ENCODE data around the gene CDK11B.

The CDK11B gene

GRCh38 chr1:1626207-1627141, 32.3 kb downstream of the CDK11B start:
- DNase-seq, result peak; percentile 42

GRCh38 chr1:1625824-1626206, 33.0 kb downstream of the CDK11B start:
- DNase-seq, result peak; percentile 46

- peak; percentile 44 for DNase-seq
Observed at GRCh38 chr1:1625404-1625775, 33.4 kb downstream of the CDK11B start.

- DNase-seq, result peak; percentile 64
Observed at GRCh38 chr1:1624443-1625403, 34.1 kb downstream of the CDK11B start.

DNA sequence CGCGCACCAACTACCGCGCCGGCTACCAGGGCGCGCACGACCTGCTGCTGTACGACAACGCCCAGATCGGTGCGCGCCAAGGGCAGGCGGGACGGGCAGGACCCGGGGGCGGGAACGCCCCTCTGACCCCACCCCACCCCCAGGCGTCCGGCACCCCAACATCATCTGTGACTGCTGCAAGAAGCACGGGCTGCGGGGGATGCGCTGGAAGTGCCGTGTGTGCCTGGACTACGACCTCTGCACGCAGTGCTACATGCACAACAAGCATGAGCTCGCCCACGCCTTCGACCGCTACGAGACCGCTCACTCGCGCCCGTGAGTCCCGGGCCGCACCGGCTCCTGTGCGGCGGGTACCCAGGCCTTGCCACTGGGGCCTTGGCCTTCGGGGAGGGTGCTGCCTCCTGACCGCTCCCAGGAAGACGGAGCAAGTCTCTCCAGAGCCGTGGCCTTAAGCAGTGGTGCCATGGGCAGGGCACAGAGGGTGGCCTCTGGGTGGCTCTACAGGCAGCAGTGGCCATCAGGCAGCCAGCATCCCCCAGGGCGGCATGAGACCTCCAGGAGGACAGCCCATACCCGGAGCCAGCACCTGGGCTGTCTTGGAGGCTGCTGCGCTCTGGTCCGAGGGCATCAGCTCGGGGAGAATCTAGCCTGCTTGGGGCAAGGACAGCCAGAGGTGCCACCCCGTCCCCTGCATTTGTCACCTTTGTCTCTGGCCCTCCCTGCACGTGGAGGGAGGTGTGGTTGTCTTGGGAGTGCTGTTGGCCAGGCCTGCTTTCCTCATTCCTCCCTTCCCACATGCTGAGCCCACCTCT, 35.0 kb downstream of the CDK11B start:
- peak; percentile 39 for DNase-seq

- DNase-seq, result no peak
Observed at GRCh38 chr1:1623181-1623630, 35.6 kb downstream of the CDK11B start.

GRCh38 chr1:1622788-1623094, 36.1 kb downstream of the CDK11B start:
- DNase-seq, result no peak

GRCh38 chr1:1622010-1622787, 36.6 kb downstream of the CDK11B start:
- no peak for DNase-seq

GRCh38 chr1:1621173-1622009, 37.4 kb downstream of the CDK11B start:
- no peak for DNase-seq

DNA sequence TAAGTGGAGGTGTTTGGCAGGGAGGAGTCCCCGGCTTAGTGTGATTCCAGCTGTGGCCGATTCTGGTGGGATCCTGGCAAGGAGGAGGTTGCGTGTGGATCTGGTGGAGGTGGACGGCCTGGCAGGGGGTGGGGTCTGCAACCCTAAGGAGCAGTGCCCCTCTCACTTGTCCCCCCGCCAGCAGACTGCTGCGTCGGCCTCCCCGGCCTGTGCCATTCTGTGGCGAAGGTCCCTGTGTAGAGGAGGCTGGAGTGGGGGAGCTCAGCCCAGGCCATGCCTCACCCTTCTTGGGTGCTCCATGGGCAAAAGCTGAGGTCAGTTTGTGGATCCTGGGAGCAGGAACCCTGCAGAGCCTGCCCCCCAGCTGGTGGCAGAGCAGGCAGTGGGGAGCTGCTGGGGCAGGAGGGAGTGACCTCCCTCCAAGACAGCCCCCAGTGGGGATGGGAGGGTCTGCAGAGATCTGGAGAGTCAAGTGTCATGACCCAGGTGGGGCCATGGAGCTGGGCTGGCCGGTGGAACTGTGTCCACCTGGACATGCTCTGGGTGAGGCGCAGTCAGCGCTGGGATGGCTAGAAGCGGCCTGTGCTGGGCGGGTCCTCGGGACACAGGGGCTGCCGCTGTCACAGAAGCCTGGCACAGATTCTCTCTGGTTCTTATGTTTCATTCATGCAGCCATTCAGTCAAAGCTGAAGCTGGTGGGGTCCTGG, 38.2 kb downstream of the CDK11B start:
- no peak for DNase-seq

DNA sequence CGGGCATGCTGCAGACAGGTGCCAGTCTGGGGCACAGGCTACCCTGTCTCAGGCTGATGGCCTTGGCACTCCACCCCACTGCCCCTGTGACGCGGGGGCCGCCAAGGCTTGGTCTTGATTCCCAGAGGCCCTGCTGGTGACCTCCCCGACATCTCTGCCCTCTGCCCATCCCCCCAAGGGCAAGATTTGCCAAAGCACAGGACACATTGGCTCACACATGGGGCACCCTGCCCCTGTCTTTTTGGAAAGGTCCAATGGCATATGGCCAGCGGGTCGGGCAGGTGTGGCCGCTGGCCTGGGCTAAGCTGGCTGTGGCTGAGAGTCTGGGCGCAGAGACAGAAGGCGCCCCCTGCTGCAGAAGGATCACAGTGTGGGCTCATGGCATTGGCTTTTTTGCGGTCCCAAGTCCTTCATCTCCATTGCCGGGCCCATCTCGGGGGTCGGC, 38.9 kb downstream of the CDK11B start:
- DNase-seq, result no peak

GRCh38 chr1:1618396-1619068, 40.3 kb downstream of the CDK11B start:
- no peak for DNase-seq

GRCh38 chr1:1617925-1618324, 40.9 kb downstream of the CDK11B start:
- no peak for DNase-seq

DNA sequence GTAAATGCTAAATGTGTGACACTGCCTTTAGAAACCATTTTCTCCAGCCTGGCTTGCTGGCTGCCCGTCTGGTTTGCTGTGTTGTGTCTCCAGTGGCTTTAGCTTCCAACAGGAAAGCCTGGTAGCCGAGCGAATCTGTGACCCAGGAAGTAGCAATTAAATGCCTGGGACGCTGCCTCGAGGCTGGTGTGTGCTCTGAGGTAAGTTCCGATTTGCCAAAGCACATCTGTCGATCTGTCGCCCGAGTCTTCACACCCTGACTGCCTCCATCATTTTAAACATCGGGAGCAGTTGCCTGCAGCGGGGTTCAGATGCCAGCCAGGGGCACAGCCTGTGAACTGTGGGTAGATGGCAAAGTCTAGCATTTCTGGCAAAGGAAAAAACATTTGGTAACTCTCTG, 41.3 kb downstream of the CDK11B start:
- DNase-seq, result no peak

DNA sequence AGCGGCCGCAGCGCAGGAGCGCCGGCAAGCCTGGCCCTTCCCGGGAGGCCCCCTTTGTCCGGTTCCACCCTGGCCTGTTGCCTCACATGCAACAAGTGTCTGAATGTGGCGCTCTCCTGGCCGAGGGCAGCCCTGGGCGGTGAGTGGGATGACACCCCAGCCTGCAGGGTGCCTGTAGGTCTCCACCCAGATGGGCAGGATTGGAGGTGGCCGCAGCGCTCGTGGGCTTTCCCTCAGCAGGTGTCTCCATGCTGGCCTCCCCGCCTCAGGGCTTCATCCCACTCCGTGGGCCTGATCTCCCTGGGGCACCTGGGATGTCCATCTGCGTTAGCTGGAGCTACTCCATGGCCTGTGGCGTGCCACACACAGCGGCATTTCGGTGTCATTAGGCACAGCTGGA, 42.0 kb downstream of the CDK11B start:
- no peak for DNase-seq

- DNase-seq, result no peak
Observed at GRCh38 chr1:1616045-1616790, 42.6 kb downstream of the CDK11B start.

DNA sequence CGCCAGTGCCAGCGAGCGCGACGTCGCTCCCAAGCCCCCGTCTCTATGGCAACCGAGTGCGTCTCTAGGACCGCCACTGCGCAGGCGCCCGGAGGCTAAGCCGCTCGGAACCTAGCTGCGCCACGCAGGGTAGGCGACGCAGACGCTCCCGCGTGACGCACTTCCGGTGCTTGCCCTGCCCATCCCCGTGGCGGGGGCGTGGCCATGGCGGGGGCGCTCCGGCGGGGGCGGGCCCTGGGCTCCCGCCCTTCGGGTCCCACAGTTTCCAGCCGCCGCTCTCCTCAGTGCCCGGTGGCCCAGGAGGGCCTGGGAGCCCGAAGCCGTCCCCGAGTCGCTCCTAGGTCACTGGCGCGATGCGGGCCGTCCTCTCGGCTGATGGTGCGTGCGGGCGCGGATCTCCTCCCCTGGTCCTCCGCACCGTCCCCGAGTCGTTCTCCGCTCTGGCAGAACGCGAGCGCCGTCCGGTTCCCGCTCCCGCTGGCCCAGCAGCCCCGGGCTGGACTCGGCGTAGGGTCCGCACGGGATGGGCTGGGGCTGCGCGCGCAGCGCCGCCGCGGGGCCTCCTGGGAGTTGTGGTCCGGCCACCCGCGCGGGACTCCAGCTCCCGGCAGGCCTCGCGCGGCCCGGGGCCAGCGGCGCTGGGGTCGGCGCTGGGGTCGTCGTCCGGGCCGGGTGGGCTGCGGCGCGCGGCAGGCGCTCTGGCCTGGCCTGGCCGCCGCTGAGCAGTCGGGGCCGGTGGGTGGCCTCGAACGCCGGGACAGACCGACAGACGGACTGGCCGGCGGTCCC, 43.4 kb downstream of the CDK11B start, which contains the start of gene MIB2:
Gene MIB2, plus strand, starts transcription at position 245 of the 789 bp plus-strand sequence. CDS start 7,953 bp downstream, outside the sequence.
- peak; percentile 99 for DNase-seq

DNA sequence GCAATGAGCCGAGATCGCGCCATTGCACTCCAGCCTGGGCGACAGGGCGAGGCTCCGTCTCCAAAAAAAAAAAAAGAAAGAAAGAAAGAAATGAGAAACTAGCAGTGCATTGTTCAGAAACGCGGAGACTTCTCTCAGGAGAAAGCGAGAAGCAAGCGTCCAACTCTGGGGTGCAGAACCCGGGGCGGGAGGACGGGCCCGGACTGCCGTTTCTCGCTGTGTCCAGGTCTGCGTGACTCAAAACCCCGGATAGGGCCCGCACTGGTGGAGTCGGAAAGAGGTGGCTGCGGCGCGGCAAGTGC, 43.9 kb downstream of the CDK11B start:
- DNase-seq, result no peak

Data from right forelimb (tissue), 1 donor.